Thymus (tissue), 11 donors: ENCODE measurements around the gene DSN1. TPM values are rescaled to one million over a fixed set of nuclear protein-coding genes. Genes with fewer than 3 reads are reported as not detected.

Experiments used
- DNase-seq, 9 donors: peaks; one replicate each; pipeline ENCODE4 v3.0.0-alpha.2; 2013; ENCODE audit warnings: low spot score in 9 of 9, low read depth in 6 of 9, missing footprints in 1 of 9
- H3K27ac ChIP-seq, 2 donors: one replicate each; pipeline ENCODE4 v1.5.1; 2013; ENCODE audit warnings: control low read depth in 1 of 2, low read depth in 1 of 2, low read length in 1 of 2, mild to moderate bottlenecking in 1 of 2, moderate library complexity in 1 of 2
- H3K27me3 ChIP-seq, 2 donors: one replicate each; pipeline ENCODE4 v1.5.1; 2013; ENCODE audit warnings: low read length in 1 of 2; ENCODE audit not compliant: control insufficient read depth in 2 of 2, insufficient read depth in 1 of 2
- H3K36me3 ChIP-seq, 2 donors: one replicate each; pipeline ENCODE4 v1.5.1; 2013; ENCODE audit warnings: low read length in 1 of 2, mild to moderate bottlenecking in 1 of 2, moderate library complexity in 1 of 2; ENCODE audit not compliant: control insufficient read depth in 2 of 2, insufficient read depth in 2 of 2
- H3K4me1 ChIP-seq, 2 donors: one replicate each; pipeline ENCODE4 v1.5.1; 2013; ENCODE audit warnings: low read length in 2 of 2; ENCODE audit not compliant: control insufficient read depth in 2 of 2, insufficient read depth in 2 of 2
- H3K4me3 ChIP-seq, 2 donors: one replicate each; pipeline ENCODE4 v1.5.1; 2013; ENCODE audit warnings: low read length in 2 of 2, control low read depth in 1 of 2, mild to moderate bottlenecking in 1 of 2
- H3K9me3 ChIP-seq, 2 donors: one replicate each; pipeline ENCODE4 v1.5.1; 2013; ENCODE audit warnings: low read length in 1 of 2, mild to moderate bottlenecking in 1 of 2; ENCODE audit not compliant: control insufficient read depth in 2 of 2, insufficient read depth in 1 of 2
- WGBS: extraction: QIAGEN DNeasy Blood & Tissue Kit; methylation state at CpG from one replicate; pipeline ENCODE4 v1.1.7; 2013; 5-methylcytosine and 5-hydroxymethylcytosine counted together
- polyA plus RNA-seq: library from polyadenylated mRNA; stranded (reverse); fragments of 200-250 nt; gene quantifications from one replicate; pipeline ENCODE4 v1.2.3, GENCODE V29; 2013
- total RNA-seq: library from RNA; stranded (reverse); fragments of 120-200 nt; gene quantifications from one replicate; pipeline ENCODE4 v1.2.4, GENCODE V29; 2013
- donor health status: healthy.

Gene DSN1
- total and polyA plus RNA-seq, 2 donors = 16.4 to 20.6 TPM

DNA sequence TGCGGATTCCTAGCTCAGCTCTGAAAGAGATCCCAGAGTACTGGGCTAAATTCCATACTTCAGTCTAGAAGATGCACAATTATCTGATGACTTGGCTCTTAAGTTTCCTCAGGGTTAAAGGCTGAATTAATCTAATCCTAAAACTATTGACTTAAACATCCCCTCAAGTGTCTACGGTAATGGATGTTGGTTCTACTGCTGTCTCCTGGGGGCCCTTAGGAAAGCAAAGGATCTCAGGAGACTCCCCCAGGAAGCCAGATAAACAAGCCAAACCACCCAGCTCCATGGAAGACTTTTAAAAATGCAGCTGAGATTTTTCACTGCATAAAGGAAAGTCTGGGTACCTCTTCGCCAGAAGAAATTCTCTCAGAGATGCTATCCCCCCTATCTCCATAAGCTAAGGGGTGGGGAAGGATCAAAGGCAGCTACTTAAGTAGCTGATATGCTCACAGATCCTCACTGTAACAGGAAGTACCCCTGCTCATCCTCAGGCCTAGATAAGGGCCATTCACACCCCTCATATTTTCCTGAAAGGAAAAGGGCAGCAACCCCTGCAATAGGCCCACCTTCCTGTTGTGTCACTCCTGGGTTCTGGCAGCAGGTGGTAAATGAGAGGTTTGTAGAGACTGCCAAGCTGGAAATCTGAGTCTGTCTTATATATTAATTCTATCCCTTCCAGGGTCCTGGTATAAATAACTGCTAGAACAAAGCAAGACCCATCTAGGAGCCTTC is 36.9 kb downstream of the DSN1 start:
- H3K27ac ChIP-seq = no peak overlapping the region
- DNase-seq = no peak
- H3K4me1 ChIP-seq = peaks cover 0 to 3% of the 10 kb centered on the region in 2 donors
- H3K9me3 ChIP-seq = no peaks in the 10 kb centered on the region
- H3K27me3 ChIP-seq = no peaks in the 10 kb centered on the region
- no peaks in the 10 kb centered on the region for H3K36me3 ChIP-seq
- no peak overlapping the region for H3K4me3 ChIP-seq
- WGBS = 94% methylated on average over 3 of the region's 3 CpGs

GRCh38 chr20:36732456-36732855 is 41.1 kb downstream of the DSN1 start:
- Histone ChIP-seq H3K36me3 (no peaks in the 10 kb centered on the region), H3K9me3 (no peaks in the 10 kb centered on the region), H3K4me1 (peaks cover 0 to 3% of the 10 kb centered on the region in 2 donors), H3K27ac (no peak overlapping the region), H3K27me3 (no peaks in the 10 kb centered on the region), H3K4me3 (no peak overlapping the region)
- DNase-seq = no peak
- WGBS = 97% methylated on average over 1 of the region's 1 CpG

DNA sequence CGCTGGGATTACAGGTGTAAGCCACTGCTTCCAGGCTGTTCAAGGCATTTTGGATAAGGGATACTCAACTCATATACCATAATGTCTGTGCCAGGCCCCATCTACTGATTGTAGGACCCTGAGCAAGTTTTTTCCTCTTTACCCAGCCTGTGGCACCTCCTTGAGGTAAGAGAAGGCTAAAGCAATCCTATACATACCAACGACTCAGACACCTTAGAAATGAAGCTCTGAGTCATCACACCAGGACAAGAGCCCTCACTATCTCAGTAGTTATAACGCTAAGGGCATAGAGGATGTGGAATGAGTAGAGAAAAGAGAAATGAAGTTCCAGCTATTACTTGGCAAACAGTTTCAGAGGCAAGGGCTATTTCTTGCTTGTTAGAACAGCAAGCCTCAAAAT is 44.6 kb downstream of the DSN1 start:
- 56% methylated on average over 3 of the region's 3 CpGs for WGBS
- Histone ChIP-seq H3K36me3 (no peaks in the 10 kb centered on the region), H3K27ac (no peak overlapping the region), H3K27me3 (no peaks in the 10 kb centered on the region), H3K9me3 (no peaks in the 10 kb centered on the region), H3K4me1 (no peaks in the 10 kb centered on the region), H3K4me3 (no peak overlapping the region)
- peak in 1 of 9 donors; percentile 47 for DNase-seq

- H3K27ac ChIP-seq = no peak overlapping the region
- no peaks in the 10 kb centered on the region for H3K27me3 ChIP-seq
- no peaks in the 10 kb centered on the region for H3K4me1 ChIP-seq
- DNase-seq = no peak
- H3K9me3 ChIP-seq = no peaks in the 10 kb centered on the region
- 98% methylated on average over 3 of the region's 3 CpGs for WGBS
- H3K4me3 ChIP-seq = no peak overlapping the region
- H3K36me3 ChIP-seq = no peaks in the 10 kb centered on the region
Observed at GRCh38 chr20:36726168-36726567, 47.4 kb downstream of the DSN1 start.

DNA sequence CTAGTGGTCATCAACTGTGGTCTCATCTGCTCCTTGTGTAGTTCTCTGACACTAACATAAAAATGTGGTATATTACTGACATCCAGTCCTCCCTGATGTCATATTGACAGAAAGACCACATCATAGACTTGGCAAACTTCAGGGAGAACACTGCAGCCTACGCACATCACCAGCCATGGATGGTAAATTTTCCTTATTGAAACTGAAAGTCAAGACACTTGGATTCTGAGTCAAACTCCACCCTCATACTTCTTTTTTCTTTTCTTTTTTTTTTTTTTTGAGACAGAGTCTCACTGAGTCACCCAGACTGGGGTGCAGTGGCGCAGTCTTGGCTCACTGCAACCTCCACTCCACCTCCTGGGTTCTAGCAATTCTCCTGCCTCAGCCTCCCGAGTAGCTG is 53.1 kb downstream of the DSN1 start:
- no peak for DNase-seq
- no peak overlapping the region for H3K4me3 ChIP-seq
- H3K4me1 ChIP-seq = no peaks in the 10 kb centered on the region
- H3K36me3 ChIP-seq = no peaks in the 10 kb centered on the region
- WGBS = 93% methylated on average over 3 of the region's 3 CpGs
- H3K27me3 ChIP-seq = no peaks in the 10 kb centered on the region
- no peaks in the 10 kb centered on the region for H3K9me3 ChIP-seq
- H3K27ac ChIP-seq = no peak overlapping the region

DNA sequence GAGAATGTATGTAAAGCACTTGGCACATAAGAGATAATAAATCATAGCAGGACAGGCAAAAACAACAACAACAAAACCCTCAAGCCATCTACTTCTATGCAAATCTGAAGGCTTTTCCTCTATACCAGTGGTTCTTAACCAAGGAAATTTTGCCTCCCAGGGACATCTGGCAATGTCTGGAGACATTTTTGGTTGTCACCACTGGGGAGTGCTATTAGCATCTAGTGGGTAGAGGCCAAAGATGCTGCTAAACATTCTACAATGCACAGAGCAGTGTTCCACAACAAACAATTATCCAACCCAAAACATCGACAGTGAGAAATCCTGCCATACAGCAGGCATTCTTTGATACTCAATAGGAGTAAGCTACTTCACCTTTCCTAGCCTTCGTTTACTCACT is 55.9 kb downstream of the DSN1 start:
- H3K36me3 ChIP-seq = no peaks in the 10 kb centered on the region
- no peaks in the 10 kb centered on the region for H3K27me3 ChIP-seq
- H3K9me3 ChIP-seq = no peaks in the 10 kb centered on the region
- H3K4me1 ChIP-seq = no peaks in the 10 kb centered on the region
- 100% methylated on average over 2 of the region's 2 CpGs for WGBS
- H3K27ac ChIP-seq = no peak overlapping the region
- DNase-seq = no peak
- H3K4me3 ChIP-seq = no peak overlapping the region

DNA sequence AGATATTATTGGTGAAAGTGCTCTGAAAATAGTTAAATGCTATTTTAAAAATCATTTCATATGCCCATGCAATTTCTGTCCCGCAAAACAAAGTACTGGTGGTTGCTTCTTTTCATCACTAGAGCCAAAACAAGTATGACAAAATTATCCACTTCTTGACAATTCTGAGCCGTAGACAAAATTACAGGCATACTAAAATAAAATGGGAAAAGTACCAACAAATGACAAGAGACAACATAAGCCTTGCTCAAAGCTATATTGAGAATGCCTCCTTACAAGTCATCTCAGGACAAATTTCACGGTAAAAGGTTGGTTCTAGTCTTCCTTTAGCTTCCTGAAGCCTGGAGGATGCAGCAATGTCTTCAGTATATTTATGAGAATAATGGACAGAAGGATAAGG is 56.5 kb downstream of the DSN1 start:
- 98% methylated on average over 3 of the region's 3 CpGs for WGBS
- H3K27ac ChIP-seq = no peak overlapping the region
- H3K4me1 ChIP-seq = no peaks in the 10 kb centered on the region
- no peak for DNase-seq
- H3K9me3 ChIP-seq = no peaks in the 10 kb centered on the region
- H3K4me3 ChIP-seq = no peak overlapping the region
- H3K27me3 ChIP-seq = no peaks in the 10 kb centered on the region
- no peaks in the 10 kb centered on the region for H3K36me3 ChIP-seq

GRCh38 chr20:36712775-36713174 is 60.8 kb downstream of the DSN1 start:
- Histone ChIP-seq H3K4me3 (no peak overlapping the region), H3K4me1 (no peaks in the 10 kb centered on the region), H3K27ac (no peak overlapping the region), H3K9me3 (no peaks in the 10 kb centered on the region), H3K27me3 (no peaks in the 10 kb centered on the region), H3K36me3 (no peaks in the 10 kb centered on the region)
- no peak for DNase-seq
- 97% methylated on average over 1 of the region's 1 CpG for WGBS

DNA sequence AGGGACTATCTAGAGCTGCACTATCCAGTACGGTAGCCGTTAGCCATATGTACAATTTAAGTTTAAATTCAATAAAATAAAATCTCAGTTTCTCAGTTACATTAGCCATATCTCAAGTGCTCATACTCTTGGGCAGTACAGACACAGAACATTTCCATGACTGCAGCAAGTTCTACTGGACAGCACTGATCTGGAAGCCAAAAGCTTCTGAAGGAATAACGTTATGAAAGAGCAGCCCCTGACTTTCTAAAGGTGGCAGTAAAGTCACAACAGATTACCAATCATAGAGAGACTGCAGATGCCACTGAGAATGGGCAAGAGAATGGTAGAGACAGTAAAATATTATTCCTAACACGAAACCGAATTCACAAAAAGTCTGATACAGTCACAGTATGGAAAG is 64.4 kb downstream of the DSN1 start:
- no peak overlapping the region for H3K4me3 ChIP-seq
- H3K4me1 ChIP-seq = no peaks in the 10 kb centered on the region
- no peaks in the 10 kb centered on the region for H3K36me3 ChIP-seq
- H3K27me3 ChIP-seq = no peaks in the 10 kb centered on the region
- no peak overlapping the region for H3K27ac ChIP-seq
- H3K9me3 ChIP-seq = no peaks in the 10 kb centered on the region
- WGBS = 97% methylated on average over 5 of the region's 5 CpGs
- no peak for DNase-seq
